Lower leg skin (tissue), 4 donors: ENCODE data around the gene SP3. TPM values are rescaled to one million over a fixed set of nuclear protein-coding genes. Genes with fewer than 3 reads are reported as not detected.
A peak's percentile ranks its signal among the peaks of the same experiment; 100 is the strongest.

ENCODE experiments used
- DNase-seq, 2 donors: peaks; one replicate each; pipeline ENCODE4 v3.0.0-alpha.2; 2019; ENCODE audit warnings: low spot score in 2 of 2
- H3K4me3 ChIP-seq: fragments of 200-600 bp; sonication (generic); 2 replicates; pipeline ENCODE4 v1.5.1; 2017; ENCODE audit warnings: mild to moderate bottlenecking, low read depth; ENCODE audit not compliant: poor library complexity, severe bottlenecking
- CTCF ChIP-seq, 3 donors: fragments of 450-650 bp; IDR thresholded peaks; one replicate each; pipeline ENCODE4 v1.5.1; 2016; ENCODE audit warnings: antibody characterized with exemption in 3 of 3, mild to moderate bottlenecking in 3 of 3, moderate library complexity in 2 of 3
- POLR2A ChIP-seq, 2 donors: fragments of 450-650 bp; IDR thresholded peaks; one replicate each; pipeline ENCODE4 v1.6.1; 2016 to 2017; ENCODE audit warnings: antibody characterized with exemption in 2 of 2, mild to moderate bottlenecking in 1 of 2, moderate library complexity in 1 of 2
- WGBS, 2 donors: methylation state at CpG; one replicate each; pipeline ENCODE4 v1.1.5; 2018; 5-methylcytosine and 5-hydroxymethylcytosine counted together
- intact Hi-C: fragments of 100-400 bp; cut with DNase I; formaldehyde crosslinking; loops from one replicate; pipeline ENCODE4 v1.15.0; 2023; ENCODE audit warnings: low total_unique reads
- total RNA-seq, 4 donors: library from RNA; depleted of rRNA; stranded (reverse); fragments of >200 nt; gene quantifications; one replicate each; pipeline ENCODE4 v1.1.0, GENCODE V29; 2016

SP3 gene
- total RNA-seq, 4 donors from 2014 or later: 99.1 to 209 (median 124) TPM

- DNase-seq: no peak
- intact Hi-C loops: no loop called here
- no peak overlapping the region for H3K4me3 ChIP-seq
- WGBS, 2 donors: 90 to 91% methylated on average over 6 of the region's 6 CpGs
- TF ChIP-seq CTCF (IDR thresholded peaks at IDR 0.05): no peak
- TF ChIP-seq POLR2A (IDR thresholded peaks at IDR 0.05): no peak
These were observed 84.6 kb downstream of the SP3 start for GRCh38 chr2:173880561-173880960.

GRCh38 chr2:173876833-173877413, 88.2 kb downstream of the SP3 start:
- intact Hi-C loops: no loop called here
- H3K4me3 ChIP-seq: no peak overlapping the region
- 85 to 89% methylated on average over 8 to 9 of the region's 9 CpGs for WGBS, 2 donors
- DNase-seq: no peak
- no peak for TF ChIP-seq CTCF (IDR thresholded peaks at IDR 0.05)
- TF ChIP-seq POLR2A (IDR thresholded peaks at IDR 0.05): no peak

DNA sequence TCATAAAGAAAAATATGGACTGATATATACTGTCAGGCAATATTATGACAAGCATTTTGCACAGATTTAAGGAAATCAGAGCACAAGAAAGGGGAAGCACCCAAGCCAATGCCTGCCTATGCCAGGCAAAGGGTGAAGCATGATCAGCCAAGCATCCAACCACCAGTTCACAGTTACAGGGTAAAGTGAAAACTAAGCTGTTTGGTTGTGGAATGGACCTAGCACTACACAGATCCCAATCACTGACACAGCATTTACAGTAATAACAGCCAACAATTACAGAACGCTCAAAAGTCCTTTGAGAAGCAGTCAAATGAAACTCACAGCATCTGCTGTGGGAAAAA, 90.3 kb downstream of the SP3 start:
- 68 to 81% methylated on average over 1 of the region's 1 CpG for WGBS, 2 donors
- intact Hi-C loops: no loop called here
- TF ChIP-seq POLR2A (IDR thresholded peaks at IDR 0.05): no peak
- TF ChIP-seq CTCF (IDR thresholded peaks at IDR 0.05): no peak
- DNase-seq: peak in 1 of 2 donors; percentile 23
- H3K4me3 ChIP-seq: no peak overlapping the region

GRCh38 chr2:173874003-173874893, 90.9 kb downstream of the SP3 start:
- peak in 1 of 2 donors; percentile 67 for DNase-seq
- TF ChIP-seq CTCF (IDR thresholded peaks at IDR 0.05): no peak
- no peak for TF ChIP-seq POLR2A (IDR thresholded peaks at IDR 0.05)
- intact Hi-C loops: no loop called here
- 83 to 87% methylated on average over 13 of the region's 13 CpGs for WGBS, 2 donors
- H3K4me3 ChIP-seq: no peak overlapping the region

DNA sequence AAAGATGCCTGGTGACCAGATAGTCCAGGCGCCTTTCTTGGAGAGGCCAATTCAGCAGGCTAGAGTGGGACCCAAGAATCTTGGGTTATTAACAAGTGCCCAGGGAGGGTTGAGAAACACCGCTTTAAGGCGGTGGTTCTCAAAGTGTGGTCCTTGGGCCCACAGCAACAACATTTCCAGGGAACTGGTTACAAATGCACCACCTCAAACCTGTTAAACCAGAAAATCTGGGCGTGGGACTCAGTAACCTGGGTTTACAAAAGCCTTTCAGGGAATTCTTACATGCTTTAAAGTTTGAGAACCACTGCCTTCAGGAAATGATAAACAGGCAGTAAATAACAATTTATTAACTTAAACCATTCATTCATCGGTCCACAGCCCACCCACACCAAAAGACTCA, 92.5 kb downstream of the SP3 start:
- 66 to 67% methylated on average over 5 of the region's 5 CpGs for WGBS, 2 donors

More for the DNA sequence above, 92.5 kb downstream of the SP3 start:
- H3K4me3 ChIP-seq: no peak overlapping the region
- no peak for DNase-seq
- intact Hi-C loops: no loop called here
- no peak for TF ChIP-seq CTCF (IDR thresholded peaks at IDR 0.05)
- TF ChIP-seq POLR2A (IDR thresholded peaks at IDR 0.05): no peak
